Gastrocnemius medialis (tissue), 4 donors: ENCODE results near the gene AUTS2. TPM values are rescaled to one million over a fixed set of nuclear protein-coding genes. Genes with fewer than 3 reads are reported as not detected.

Experiments
- ATAC-seq, 2 donors: fragments of 150-250 bp; one replicate each; pipeline ENCODE4 v1.9.1; 2016
- DNase-seq, 2 donors: peaks; one replicate each; pipeline ENCODE4 v3.0.0-alpha.2; 2019
- H3K27ac ChIP-seq, 4 donors: fragments of 200-600 bp; sonication (generic); 1 replicate in 1 of 4; 2 replicates in 3 of 4; pipeline ENCODE4 v1.5.1; 2016 to 2018; ENCODE audit warnings: mild to moderate bottlenecking in 2 of 4, moderate library complexity in 1 of 4
- H3K27me3 ChIP-seq, 3 donors: fragments of 200-600 bp; sonication (generic) in 2 of 3; 1 replicate in 1 of 3; 2 replicates in 2 of 3; pipeline versions ENCODE4 v1.5.1 to v1.6.0; 2016 to 2019; ENCODE audit warnings: mild to moderate bottlenecking in 1 of 3, moderate library complexity in 1 of 3
- H3K36me3 ChIP-seq, 2 donors: fragments of 200-600 bp; sonication (generic) in 1 of 2; one replicate each; pipeline ENCODE4 v1.5.1; 2017 to 2018
- H3K4me1 ChIP-seq, 2 donors: fragments of 200-600 bp; sonication (generic) in 1 of 2; one replicate each; pipeline ENCODE4 v1.5.1; 2016 to 2017; ENCODE audit warnings: mild to moderate bottlenecking in 2 of 2
- H3K4me3 ChIP-seq, 4 donors: fragments of 200-600 bp; sonication (generic) in 3 of 4; 1 replicate in 1 of 4; 2 replicates in 3 of 4; pipeline ENCODE4 v1.5.1; 2016 to 2019; ENCODE audit warnings: mild to moderate bottlenecking in 2 of 4
- H3K9me3 ChIP-seq, 3 donors: fragments of 200-600 bp; sonication (generic) in 2 of 3; 1 replicate in 1 of 3; 2 replicates in 2 of 3; pipeline ENCODE4 v1.5.1; 2016 to 2019
- CTCF ChIP-seq, 5 experiments: fragments of 450-650 bp in 3 of 5; fragments of 200-600 bp in 2 of 5; sonication (generic) in 2 of 5; IDR thresholded peaks in 4 of 5; conservative IDR thresholded peaks in 1 of 5; 1 replicate in 4 of 5; 2 replicates in 1 of 5; pipeline ENCODE4 v1.5.1; 2016 to 2019; ENCODE audit warnings: antibody characterized with exemption in 5 of 5, mild to moderate bottlenecking in 3 of 5, moderate library complexity in 3 of 5
- POLR2A ChIP-seq, 2 donors: fragments of 450-650 bp; IDR thresholded peaks; one replicate each; pipeline ENCODE4 v1.6.1; 2017; ENCODE audit warnings: antibody characterized with exemption in 2 of 2, mild to moderate bottlenecking in 2 of 2, moderate library complexity in 2 of 2
- in situ Hi-C, 4 donors: fragments of 200-750 bp; cut with MboI; loops; one replicate each; pipeline versions ENCODE4 v1.15.0 to v1.8.0; 2017; ENCODE audit warnings: low sequenced_read_pairs in 4 of 4
- intact Hi-C: fragments of 100-400 bp; cut with DNase I; formaldehyde crosslinking; loops from one replicate; pipeline ENCODE4 v1.15.1; 2023; ENCODE audit warnings: low total_unique reads
- total RNA-seq, 4 donors: library from RNA; depleted of rRNA; stranded (reverse); fragments of >200 nt; gene quantifications; one replicate each; pipeline versions ENCODE4 v1.1.0 to v1.2.3, GENCODE V29; 2016

The AUTS2 gene
- total RNA-seq, 4 donors from 2014 or later, result 2.5 to 16.2 (median 8.5) TPM

- DNase-seq (no peak), ATAC-seq (no peak)
- Histone ChIP-seq H3K4me3 (no peak overlapping the region), H3K27ac (no peak overlapping the region), H3K27me3 (no peaks in the 10 kb centered on the region), H3K4me1 (peaks cover 6 to 14% of the 10 kb centered on the region in 2 donors), H3K36me3 (no peaks in the 10 kb centered on the region), H3K9me3 (no peaks in the 10 kb centered on the region)
- intact Hi-C loops, result loop anchor here (2.0 kb wide), 1 partner anchor 21 kb away; no protein-coding TSS in a partner anchor
- TF ChIP-seq POLR2A (IDR thresholded peaks at IDR 0.05) (no peak), CTCF (IDR thresholded peaks at IDR 0.05 in 4 of 5, conservative IDR thresholded peaks at IDR 0.05 in 1 of 5) (no peak)
- in situ Hi-C loops, result no loop called here
Observed at GRCh38 chr7:70743531-70744325, 1145.5 kb downstream of the AUTS2 start.

DNA sequence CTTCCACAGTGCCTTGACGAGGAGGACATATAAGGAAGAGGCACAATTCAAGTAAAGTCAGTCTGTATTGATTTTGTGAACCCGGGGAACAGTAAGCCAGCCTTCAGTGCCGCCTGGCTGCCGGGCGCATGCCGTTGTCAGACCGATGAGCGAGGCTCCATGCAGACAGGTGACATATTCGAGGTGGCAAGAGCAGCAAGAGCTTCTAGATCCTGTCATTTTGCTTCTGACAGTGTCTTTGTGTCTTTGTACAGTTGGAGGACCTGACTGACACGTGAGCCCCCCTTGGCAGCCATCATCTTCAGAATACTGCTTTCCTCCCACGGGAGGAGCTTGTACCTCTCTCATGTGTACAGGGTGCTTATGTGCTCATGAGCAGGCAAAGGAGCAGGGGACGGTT, 1146.2 kb downstream of the AUTS2 start:
- Histone ChIP-seq H3K27ac (no peak overlapping the region), H3K4me3 (no peak overlapping the region), H3K36me3 (no peaks in the 10 kb centered on the region), H3K27me3 (no peaks in the 10 kb centered on the region), H3K4me1 (peaks cover 6 to 10% of the 10 kb centered on the region in 2 donors), H3K9me3 (no peaks in the 10 kb centered on the region)
- no peak for ATAC-seq
- DNase-seq, result no peak
- intact Hi-C loops (loop anchor here (2.0 kb wide), 1 partner anchor 20 kb away; no protein-coding TSS in a partner anchor), in situ Hi-C loops (no loop called here)
- TF ChIP-seq POLR2A (IDR thresholded peaks at IDR 0.05) (no peak), CTCF (IDR thresholded peaks at IDR 0.05 in 4 of 5, conservative IDR thresholded peaks at IDR 0.05 in 1 of 5) (no peak)

GRCh38 chr7:70749831-70750230, 1151.6 kb downstream of the AUTS2 start:
- TF ChIP-seq CTCF (IDR thresholded peaks at IDR 0.05 in 4 of 5, conservative IDR thresholded peaks at IDR 0.05 in 1 of 5) (no peak), POLR2A (IDR thresholded peaks at IDR 0.05) (no peak)
- Histone ChIP-seq H3K27ac (no peak overlapping the region), H3K27me3 (no peaks in the 10 kb centered on the region), H3K9me3 (no peaks in the 10 kb centered on the region), H3K36me3 (no peaks in the 10 kb centered on the region), H3K4me1 (peaks cover 0 to 5% of the 10 kb centered on the region in 2 donors), H3K4me3 (no peak overlapping the region)
- in situ Hi-C loops, result no loop called here
- intact Hi-C loops, result no loop called here
- DNase-seq (no peak), ATAC-seq (no peak)

DNA sequence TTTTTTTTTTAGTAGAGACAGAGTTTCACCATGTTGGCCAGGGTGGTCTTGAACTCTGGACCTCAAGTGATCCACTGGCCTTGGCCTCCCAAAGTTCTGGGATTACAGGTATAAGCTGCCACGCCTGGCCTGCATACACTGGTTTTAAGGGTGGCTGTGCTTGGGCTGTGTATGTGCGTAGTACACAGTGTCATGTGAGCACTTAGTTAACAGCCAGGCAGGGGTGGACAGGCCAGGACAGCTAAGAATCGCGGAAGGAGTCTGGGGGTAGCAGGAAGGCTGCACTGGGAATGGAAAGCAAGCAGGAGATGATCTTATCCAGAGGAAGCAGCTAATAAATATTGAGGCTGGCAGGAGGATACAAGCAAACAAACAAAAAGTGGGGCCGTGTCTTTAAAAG, 1153.6 kb downstream of the AUTS2 start:
- DNase-seq, result no peak
- in situ Hi-C loops (no loop called here), intact Hi-C loops (no loop called here)
- TF ChIP-seq POLR2A (IDR thresholded peaks at IDR 0.05) (no peak), CTCF (IDR thresholded peaks at IDR 0.05 in 4 of 5, conservative IDR thresholded peaks at IDR 0.05 in 1 of 5) (no peak)
- Histone ChIP-seq H3K4me1 (peaks cover 0 to 5% of the 10 kb centered on the region in 2 donors), H3K36me3 (no peaks in the 10 kb centered on the region), H3K9me3 (no peaks in the 10 kb centered on the region), H3K27me3 (no peaks in the 10 kb centered on the region), H3K4me3 (no peak overlapping the region), H3K27ac (no peak overlapping the region)
- no peak for ATAC-seq
